Measurements from ENCODE around the gene CDK5RAP1. TPM values are rescaled to one million over a fixed set of nuclear protein-coding genes. Genes with fewer than 3 reads are reported as not detected.

CDK5RAP1 gene
- total RNA-seq, 4 donors from 2014 or later, result 11.6 to 45.0 (median 22.4) TPM

DNA sequence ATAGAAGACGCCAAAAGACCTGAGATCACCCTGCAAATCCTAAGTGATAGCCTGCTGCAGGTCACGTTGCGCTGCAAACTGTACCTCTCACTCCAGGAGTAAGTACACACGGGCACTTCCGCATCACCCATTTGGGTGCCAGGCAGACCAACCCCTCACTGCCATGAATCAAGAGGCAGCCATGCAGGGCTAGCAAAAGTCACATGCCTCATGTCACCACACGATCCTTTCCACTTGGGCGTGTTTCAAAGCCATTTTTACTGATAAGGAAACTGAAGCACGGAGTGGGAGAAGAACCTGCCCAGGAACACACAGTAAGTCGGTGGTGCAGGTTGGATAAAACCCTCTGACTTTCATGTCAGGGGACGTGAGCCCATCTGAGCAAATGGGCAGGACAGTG lies 81.3 kb downstream of the CDK5RAP1 start:
- 55 to 80% methylated on average over 1 to 5 of the region's 10 CpGs for WGBS, 2 donors (ENCODE audit: low coverage in 1 of 2)
- Histone ChIP-seq H3K36me3 (no peaks in the 10 kb centered on the region), H3K27me3 (peaks cover 78% of the 10 kb centered on the region), H3K4me3 (no peak overlapping the region), H3K4me1 (no peaks in the 10 kb centered on the region), H3K9me3 (no peaks in the 10 kb centered on the region), H3K27ac (no peak overlapping the region)
- no peak for ATAC-seq
- TF ChIP-seq POLR2A (IDR thresholded peaks at IDR 0.05) (no peak), POLR2AphosphoS5 (IDR thresholded peaks at IDR 0.05) (no peak), EP300 (IDR thresholded peaks at IDR 0.05) (no peak)
- TF ChIP-seq, protein P1, sequence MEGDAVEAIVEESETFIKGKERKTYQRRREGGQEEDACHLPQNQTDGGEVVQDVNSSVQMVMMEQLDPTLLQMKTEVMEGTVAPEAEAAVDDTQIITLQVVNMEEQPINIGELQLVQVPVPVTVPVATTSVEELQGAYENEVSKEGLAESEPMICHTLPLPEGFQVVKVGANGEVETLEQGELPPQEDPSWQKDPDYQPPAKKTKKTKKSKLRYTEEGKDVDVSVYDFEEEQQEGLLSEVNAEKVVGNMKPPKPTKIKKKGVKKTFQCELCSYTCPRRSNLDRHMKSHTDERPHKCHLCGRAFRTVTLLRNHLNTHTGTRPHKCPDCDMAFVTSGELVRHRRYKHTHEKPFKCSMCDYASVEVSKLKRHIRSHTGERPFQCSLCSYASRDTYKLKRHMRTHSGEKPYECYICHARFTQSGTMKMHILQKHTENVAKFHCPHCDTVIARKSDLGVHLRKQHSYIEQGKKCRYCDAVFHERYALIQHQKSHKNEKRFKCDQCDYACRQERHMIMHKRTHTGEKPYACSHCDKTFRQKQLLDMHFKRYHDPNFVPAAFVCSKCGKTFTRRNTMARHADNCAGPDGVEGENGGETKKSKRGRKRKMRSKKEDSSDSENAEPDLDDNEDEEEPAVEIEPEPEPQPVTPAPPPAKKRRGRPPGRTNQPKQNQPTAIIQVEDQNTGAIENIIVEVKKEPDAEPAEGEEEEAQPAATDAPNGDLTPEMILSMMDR (IDR thresholded peaks at IDR 0.05), result no peak

DNA sequence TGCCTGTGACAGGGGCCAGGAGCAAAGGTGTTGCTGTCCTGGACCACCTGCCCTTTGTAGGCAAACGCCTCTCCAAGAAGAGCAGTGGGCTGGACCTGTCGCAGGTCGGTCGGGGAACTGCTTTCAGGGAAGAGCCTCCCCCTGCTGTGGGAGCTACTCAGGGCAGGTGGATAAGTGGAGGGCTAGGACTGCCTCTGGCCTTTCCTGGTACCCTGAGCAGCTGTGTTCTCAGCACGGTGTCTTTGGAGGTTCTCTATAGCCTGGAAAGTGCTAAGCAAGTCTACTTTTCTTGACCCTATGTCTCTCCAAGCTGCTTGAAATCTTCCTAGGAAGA lies 83.3 kb downstream of the CDK5RAP1 start:
- 17% methylated on average over 1 of the region's 5 CpGs; no CpG with 5 or more reads in 1 of the 2 donors for WGBS, 2 donors (ENCODE audit: low coverage in 1 of 2)
- Histone ChIP-seq H3K36me3 (no peaks in the 10 kb centered on the region), H3K27ac (no peak overlapping the region), H3K4me3 (no peak overlapping the region), H3K27me3 (peaks cover 71% of the 10 kb centered on the region), H3K9me3 (no peaks in the 10 kb centered on the region), H3K4me1 (no peaks in the 10 kb centered on the region)
- TF ChIP-seq EP300 (IDR thresholded peaks at IDR 0.05), result no peak
- TF ChIP-seq POLR2AphosphoS5 (IDR thresholded peaks at IDR 0.05), result no peak
- TF ChIP-seq POLR2A (IDR thresholded peaks at IDR 0.05), result no peak
- TF ChIP-seq, protein P1 (IDR thresholded peaks at IDR 0.05), result no peak
- ATAC-seq, result no peak

DNA sequence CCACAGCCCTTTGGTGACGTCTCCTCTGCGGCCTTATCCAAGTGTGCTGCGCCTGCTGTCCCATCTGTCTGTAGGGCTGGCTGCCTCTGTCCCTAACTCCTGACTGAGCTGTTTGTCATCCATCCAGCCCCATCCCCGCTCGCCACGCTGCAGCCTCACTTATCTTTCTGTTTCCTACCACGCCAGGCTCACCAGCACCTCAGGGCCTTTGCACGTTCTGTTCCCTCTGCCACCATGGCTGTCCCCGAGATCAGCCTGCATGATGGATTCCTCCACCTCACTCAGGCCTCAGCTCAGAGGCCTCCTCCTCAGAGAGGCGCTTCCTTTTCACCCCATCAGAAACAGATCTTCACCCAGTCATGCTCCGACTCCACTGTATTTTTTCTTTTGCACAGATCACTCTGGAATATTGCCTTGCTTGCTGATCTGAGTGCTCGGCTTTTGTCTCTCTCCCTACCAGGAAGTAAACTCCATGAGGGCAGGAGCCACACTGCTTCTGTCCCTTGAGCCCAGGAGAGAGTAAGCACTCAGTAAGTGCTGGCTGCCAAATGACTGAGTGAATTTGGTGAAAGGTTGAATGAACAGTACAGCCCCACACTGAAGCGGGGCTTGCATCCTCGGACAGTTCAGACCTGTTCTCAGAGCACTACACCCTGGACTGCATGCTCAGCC lies 83.8 kb downstream of the CDK5RAP1 start:
- ATAC-seq, result no peak
- H3K27me3 ChIP-seq, result peaks cover 69% of the 10 kb centered on the region

DNA sequence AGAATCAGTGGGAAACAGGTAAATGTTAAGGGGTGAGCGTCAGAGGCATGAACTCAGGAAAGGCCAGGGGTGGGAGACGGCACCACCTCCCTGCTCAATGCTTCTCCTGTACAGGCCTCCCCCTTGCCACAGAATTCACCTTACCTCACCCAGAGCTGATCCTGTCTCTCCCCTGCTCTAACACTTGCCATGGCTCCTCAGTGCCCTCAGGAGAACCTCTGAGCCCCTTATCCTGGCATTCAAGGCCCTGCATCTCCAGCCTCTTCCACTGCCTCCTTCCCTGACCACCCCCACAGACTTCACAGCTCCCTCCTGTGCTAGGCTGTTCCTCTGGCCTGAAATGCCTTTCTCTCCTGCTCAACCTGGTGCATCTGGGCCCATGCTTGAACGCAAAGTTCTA lies 84.4 kb downstream of the CDK5RAP1 start:
- ATAC-seq, result no peak
- Histone ChIP-seq H3K4me1 (no peaks in the 10 kb centered on the region), H3K9me3 (no peaks in the 10 kb centered on the region), H3K27ac (no peak overlapping the region), H3K4me3 (no peak overlapping the region), H3K36me3 (no peaks in the 10 kb centered on the region), H3K27me3 (peaks cover 64% of the 10 kb centered on the region)
- TF ChIP-seq, protein P1 (IDR thresholded peaks at IDR 0.05), result no peak
- TF ChIP-seq POLR2A (IDR thresholded peaks at IDR 0.05), result no peak
- TF ChIP-seq POLR2AphosphoS5 (IDR thresholded peaks at IDR 0.05), result no peak
- TF ChIP-seq EP300 (IDR thresholded peaks at IDR 0.05), result no peak
- WGBS, 2 donors (ENCODE audit: low coverage in 1 of 2), result 80 to 89% methylated on average over 2 to 3 of the region's 3 CpGs

More for the DNA sequence above, 83.8 kb downstream of the CDK5RAP1 start:
- no peaks in the 10 kb centered on the region for H3K4me1 ChIP-seq
- WGBS, 2 donors (ENCODE audit: low coverage in 1 of 2), result 82 to 85% methylated on average over 10 to 12 of the region's 14 CpGs
- H3K27ac ChIP-seq, result no peak overlapping the region
- H3K9me3 ChIP-seq, result no peaks in the 10 kb centered on the region
- TF ChIP-seq POLR2AphosphoS5 (IDR thresholded peaks at IDR 0.05) (no peak), EP300 (IDR thresholded peaks at IDR 0.05) (no peak), POLR2A (IDR thresholded peaks at IDR 0.05) (no peak)
- TF ChIP-seq, protein P1 (IDR thresholded peaks at IDR 0.05), result no peak
- no peaks in the 10 kb centered on the region for H3K36me3 ChIP-seq
- H3K4me3 ChIP-seq, result no peak overlapping the region

DNA sequence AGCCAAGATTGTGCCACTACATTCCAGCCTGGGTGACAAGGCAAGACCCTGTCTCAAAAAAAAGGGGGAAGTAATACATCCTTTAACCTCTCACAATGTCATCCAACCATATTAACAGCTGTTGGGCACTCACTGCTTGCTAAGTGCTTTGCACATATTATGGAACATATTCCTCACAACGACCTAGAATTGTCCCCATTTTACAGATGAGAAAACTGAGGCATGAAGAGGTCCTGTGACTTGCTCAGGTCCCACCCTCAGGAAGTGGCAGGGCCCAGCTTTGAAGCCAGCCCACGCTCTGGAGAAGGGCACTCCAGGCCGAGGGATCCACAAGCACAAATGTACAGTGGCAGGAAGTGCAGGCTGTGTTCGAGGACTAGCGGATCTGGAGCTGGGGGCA lies 85.0 kb downstream of the CDK5RAP1 start:
- H3K27me3 ChIP-seq, result peaks cover 58% of the 10 kb centered on the region
- no peak overlapping the region for H3K4me3 ChIP-seq
- H3K36me3 ChIP-seq, result no peaks in the 10 kb centered on the region
- ATAC-seq, result no peak
- no peak overlapping the region for H3K27ac ChIP-seq
- WGBS, 2 donors (ENCODE audit: low coverage in 1 of 2), result 73% methylated on average over 5 of the region's 5 CpGs; no CpG with 5 or more reads in 1 of the 2 donors
- H3K9me3 ChIP-seq, result no peaks in the 10 kb centered on the region
- TF ChIP-seq, protein P1 (IDR thresholded peaks at IDR 0.05), result no peak
- TF ChIP-seq POLR2A (IDR thresholded peaks at IDR 0.05), result no peak
- no peak for TF ChIP-seq EP300 (IDR thresholded peaks at IDR 0.05)
- TF ChIP-seq POLR2AphosphoS5 (IDR thresholded peaks at IDR 0.05), result no peak
- H3K4me1 ChIP-seq, result no peaks in the 10 kb centered on the region
